HG02642 (cell line): Measurements from ENCODE around the gene WWOX.

ENCODE experiments used
- ATAC-seq: cut with Tn5 transposase; IDR thresholded peaks from one replicate; pipeline ENCODE4 v1.9.1; 2021; ENCODE audit warnings: mild to moderate bottlenecking; ENCODE audit not compliant: unreplicated experiment, poor library complexity

The WWOX gene

GRCh38 chr16:79006206-79006605, 906.8 kb downstream of the WWOX start:
- no peak for ATAC-seq

- ATAC-seq = no peak
Measured at GRCh38 chr16:79006765-79007164, 907.3 kb downstream of the WWOX start.

- ATAC-seq = no peak
Measured at GRCh38 chr16:79007614-79008013, 908.2 kb downstream of the WWOX start.

- ATAC-seq = no peak
Measured at GRCh38 chr16:79008036-79008868, 908.8 kb downstream of the WWOX start.

- ATAC-seq = no peak
Measured at GRCh38 chr16:79008869-79009179, 909.4 kb downstream of the WWOX start.

- no peak for ATAC-seq
Measured at GRCh38 chr16:79009896-79010295, 910.4 kb downstream of the WWOX start.

GRCh38 chr16:79011282-79011681, 911.8 kb downstream of the WWOX start:
- ATAC-seq = no peak

- no peak for ATAC-seq
Measured at GRCh38 chr16:79012671-79013434, 913.4 kb downstream of the WWOX start.

- ATAC-seq = no peak
Measured at GRCh38 chr16:79013930-79014660, 914.6 kb downstream of the WWOX start.

GRCh38 chr16:79018650-79019429, 919.4 kb downstream of the WWOX start:
- ATAC-seq = no peak

GRCh38 chr16:79019431-79019830, 920.0 kb downstream of the WWOX start:
- ATAC-seq = no peak

GRCh38 chr16:79021991-79022630, 922.7 kb downstream of the WWOX start:
- ATAC-seq = no peak

GRCh38 chr16:79026117-79026516, 926.7 kb downstream of the WWOX start:
- no peak for ATAC-seq

- no peak for ATAC-seq
Measured at GRCh38 chr16:79036541-79036940, 937.1 kb downstream of the WWOX start.

- no peak for ATAC-seq
Measured at GRCh38 chr16:79037521-79038373, 938.3 kb downstream of the WWOX start.

- ATAC-seq = no peak
Measured at GRCh38 chr16:79041206-79041605, 941.8 kb downstream of the WWOX start.

- no peak for ATAC-seq
Measured at GRCh38 chr16:79042141-79042540, 942.7 kb downstream of the WWOX start.

- no peak for ATAC-seq
Measured at GRCh38 chr16:79042886-79043285, 943.4 kb downstream of the WWOX start.

- no peak for ATAC-seq
Measured at GRCh38 chr16:79045191-79045590, 945.7 kb downstream of the WWOX start.
